OCI-LY7 (cell line): Measurements from ENCODE around the gene ULK3. TPM values are rescaled to one million over a fixed set of nuclear protein-coding genes. Genes with fewer than 3 reads are reported as not detected.
A peak's percentile ranks its signal among the peaks of the same experiment; 100 is the strongest.

Experiments
- BruUV-seq: library from RNA; stranded (reverse); fragments of 400-500 nt; replicated peaks from 2 replicates; lab custom pipeline; 2021; lab: Mats Ljungman, UMichigan
- CTCF ChIA-PET: fragments of 300-600 bp; sonication (Branson Sonifier 250); formaldehyde crosslinking; loops from one replicate; lab custom pipeline; 2022; ENCODE audit warnings: antibody characterized with exemption; ENCODE audit not compliant: unreplicated experiment; lab: Charles Lee
- POLR2A ChIA-PET: fragments of 300-600 bp; sonication (Branson Sonifier 250); formaldehyde crosslinking; loops from one replicate; lab custom pipeline; 2022; ENCODE audit warnings: antibody characterized with exemption; lab: Charles Lee
- DNase-seq: peaks from one replicate; pipeline ENCODE4 v3.0.0-alpha.2; 2015; ENCODE audit warnings: low spot score
- H2AFZ ChIP-seq: fragments of 200-600 bp; sonication (generic), shearing (Covaris generic); 2 replicates; pipeline ENCODE4 v1.6.1; 2014; ENCODE audit warnings: mild to moderate bottlenecking, antibody characterized with exemption, low read length, moderate library complexity
- H3K27ac ChIP-seq: fragments of 200-600 bp; sonication (generic); 2 replicates; pipeline ENCODE4 v1.5.1; 2014; ENCODE audit warnings: mixed run types, low read depth, mild to moderate bottlenecking, moderate library complexity, low read length, inconsistent platforms; ENCODE audit not compliant: poor library complexity, severe bottlenecking
- H3K36me3 ChIP-seq: fragments of 200-600 bp; sonication (generic); 2 replicates; pipeline ENCODE4 v1.6.1; 2014; ENCODE audit warnings: mild to moderate bottlenecking, antibody characterized with exemption, low read length, moderate library complexity, mixed read lengths; ENCODE audit not compliant: insufficient read depth
- H3K4me1 ChIP-seq: fragments of 200-600 bp; sonication (generic); 2 replicates; pipeline ENCODE4 v1.5.1; 2014; ENCODE audit warnings: mild to moderate bottlenecking, low read length; ENCODE audit not compliant: insufficient read depth, poor library complexity, severe bottlenecking
- H3K4me2 ChIP-seq: fragments of 200-600 bp; sonication (generic); 2 replicates; pipeline ENCODE4 v1.6.1; 2014; ENCODE audit warnings: mild to moderate bottlenecking, low read length
- H3K4me3 ChIP-seq: fragments of 200-600 bp; sonication (generic); 2 replicates; pipeline ENCODE4 v1.5.1; 2014; ENCODE audit warnings: mild to moderate bottlenecking, low read depth, low read length; ENCODE audit not compliant: poor library complexity, severe bottlenecking
- H3K79me2 ChIP-seq: fragments of 200-600 bp; sonication (generic); 2 replicates; pipeline ENCODE4 v1.6.1; 2016; ENCODE audit warnings: low read depth, mild to moderate bottlenecking, low read length, moderate library complexity, mixed read lengths; ENCODE audit not compliant: insufficient read depth
- H3K9me2 ChIP-seq: fragments of 200-600 bp; sonication (generic); 2 replicates; pipeline ENCODE4 v1.6.1; 2016; ENCODE audit warnings: mild to moderate bottlenecking, low read length, mixed read lengths; ENCODE audit not compliant: insufficient read depth
- H3K9me3 ChIP-seq: fragments of 200-600 bp; sonication (generic); 2 replicates; pipeline ENCODE4 v1.6.1; 2014; ENCODE audit warnings: mild to moderate bottlenecking, mixed run types, low read length, mixed read lengths
- H4K20me1 ChIP-seq: fragments of 200-600 bp; sonication (generic); 2 replicates; pipeline ENCODE4 v1.6.1; 2014; ENCODE audit warnings: mild to moderate bottlenecking, antibody characterized with exemption, low read length, moderate library complexity, mixed read lengths; ENCODE audit not compliant: insufficient read depth
- EZH2phosphoT487 ChIP-seq: fragments of 200-600 bp; sonication (generic); IDR thresholded peaks from 2 replicates; pipeline ENCODE4 v1.6.1; 2018; ENCODE audit warnings: low read depth, borderline replicate concordance, mild to moderate bottlenecking, mixed run types, antibody characterized with exemption, low read length, moderate library complexity, mixed read lengths
- intact Hi-C: fragments of 100-400 bp; cut with micrococcal nuclease; formaldehyde crosslinking; loops from one replicate; pipeline ENCODE4 v1.10.0; 2022; ENCODE audit not compliant: unreplicated experiment
- total RNA-seq, 2 experiments: library from RNA; depleted of rRNA in 1 of 2; stranded (reverse); fragments of >200 nt in 1 of 2; shearing (Covaris generic) in 1 of 2; gene quantifications; 2 replicates each; pipeline ENCODE4 v1.2.3, GENCODE V29; 2014 to 2022
- TF ChIP-seq, protein P1 (sequence below): fragments of 200-600 bp; sonication (generic); conservative IDR thresholded peaks from 2 replicates; pipeline ENCODE4 v1.5.1; 2014; ENCODE audit warnings: mild to moderate bottlenecking, antibody characterized with exemption, low read length, moderate library complexity, mixed read lengths

Gene ULK3
- total RNA-seq, 2 experiments from 2014 or later = 31.7 to 46.4 TPM

DNA sequence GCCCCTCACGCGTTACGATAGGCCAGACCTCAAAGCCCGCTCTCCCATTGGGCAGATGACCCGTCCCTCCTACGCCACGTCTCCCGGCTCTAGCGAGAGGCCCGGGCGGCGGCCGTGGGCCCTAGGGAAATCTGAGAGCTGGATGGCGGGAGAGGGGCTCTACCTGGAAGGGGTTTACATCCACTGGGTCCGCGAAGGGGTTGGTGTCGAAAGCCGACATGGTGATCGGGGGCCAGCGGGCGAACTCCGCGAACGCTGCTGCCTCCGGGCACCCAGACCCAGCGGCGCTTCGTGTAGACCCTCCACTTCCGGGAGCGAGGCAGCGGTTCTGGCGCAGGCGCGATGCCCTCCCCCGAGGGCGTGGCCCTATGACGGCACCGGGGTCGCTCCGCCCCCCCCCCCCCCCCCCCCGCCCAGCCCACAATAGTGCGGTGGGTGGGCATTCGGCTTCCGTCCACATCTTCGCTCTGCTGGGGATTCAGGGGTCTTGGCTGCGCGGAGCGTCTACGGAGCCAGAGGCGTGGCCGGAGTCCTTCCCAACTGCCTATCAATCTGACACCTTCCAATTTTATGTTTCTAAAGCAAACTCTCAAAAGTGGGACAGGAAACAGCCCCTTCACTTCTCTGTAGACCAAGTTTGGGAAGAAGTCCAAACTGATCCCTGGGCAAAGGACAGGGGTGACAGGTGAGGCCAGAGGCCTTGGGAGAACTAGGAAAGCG, 30.2 kb upstream of the ULK3 start, which contains the start of gene SCAMP2:
SCAMP2 (minus strand) TSS at position 330 of the 720 bp plus-strand sequence; CDS start at position 220, 110 bp downstream.
- Histone ChIP-seq H3K36me3 (peaks cover 17% of the 10 kb centered on the region), H3K4me2 (peak within 1 kb of the TSS; percentile 82), H3K27ac (peak within 1 kb of the TSS; percentile 49), H3K79me2 (peaks cover 43% of the 10 kb centered on the region), H3K4me1 (peaks cover 38% of the 10 kb centered on the region), H2AFZ (peak within 1 kb of the TSS; percentile 70), H4K20me1 (peaks cover 5% of the 10 kb centered on the region), H3K4me3 (peak within 1 kb of the TSS; percentile 74), H3K9me2 (no peaks in the 10 kb centered on the region), H3K9me3 (peaks cover 8% of the 10 kb centered on the region)
- TF ChIP-seq, protein P1, sequence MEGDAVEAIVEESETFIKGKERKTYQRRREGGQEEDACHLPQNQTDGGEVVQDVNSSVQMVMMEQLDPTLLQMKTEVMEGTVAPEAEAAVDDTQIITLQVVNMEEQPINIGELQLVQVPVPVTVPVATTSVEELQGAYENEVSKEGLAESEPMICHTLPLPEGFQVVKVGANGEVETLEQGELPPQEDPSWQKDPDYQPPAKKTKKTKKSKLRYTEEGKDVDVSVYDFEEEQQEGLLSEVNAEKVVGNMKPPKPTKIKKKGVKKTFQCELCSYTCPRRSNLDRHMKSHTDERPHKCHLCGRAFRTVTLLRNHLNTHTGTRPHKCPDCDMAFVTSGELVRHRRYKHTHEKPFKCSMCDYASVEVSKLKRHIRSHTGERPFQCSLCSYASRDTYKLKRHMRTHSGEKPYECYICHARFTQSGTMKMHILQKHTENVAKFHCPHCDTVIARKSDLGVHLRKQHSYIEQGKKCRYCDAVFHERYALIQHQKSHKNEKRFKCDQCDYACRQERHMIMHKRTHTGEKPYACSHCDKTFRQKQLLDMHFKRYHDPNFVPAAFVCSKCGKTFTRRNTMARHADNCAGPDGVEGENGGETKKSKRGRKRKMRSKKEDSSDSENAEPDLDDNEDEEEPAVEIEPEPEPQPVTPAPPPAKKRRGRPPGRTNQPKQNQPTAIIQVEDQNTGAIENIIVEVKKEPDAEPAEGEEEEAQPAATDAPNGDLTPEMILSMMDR = no peak
- TF ChIP-seq EZH2phosphoT487 = no peak
- POLR2A ChIA-PET = interaction anchor here (1.1 to 2.5 kb wide), 2 partner anchors 10 to 17 kb away, joined by 3 to 8 read pairs; partner anchors contain the start of gene MPI
- DNase-seq = peak; percentile 96
- CTCF ChIA-PET = no interaction called here
- BruUV-seq = no TSS peak
- intact Hi-C loops = loop anchor here (2.0 kb wide), 1 partner anchor 16 kb away; no protein-coding TSS in a partner anchor

DNA sequence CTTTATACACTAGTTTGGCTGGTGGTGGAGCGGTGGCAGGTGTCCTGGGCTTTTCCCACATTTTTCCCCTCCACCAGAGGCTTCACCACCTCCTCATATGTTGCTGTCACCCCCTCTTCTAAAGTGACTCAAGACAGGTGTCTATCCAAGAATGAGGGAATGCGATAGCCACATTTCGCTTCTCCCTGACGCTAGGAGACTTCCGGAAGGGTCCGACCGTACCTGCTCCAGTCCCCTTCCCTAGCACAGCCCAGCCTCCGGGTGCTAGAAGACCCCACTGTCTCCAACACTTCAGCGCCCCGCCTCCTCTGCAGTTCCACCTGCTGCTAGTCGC, 29.7 kb upstream of the ULK3 start:
- H3K9me2 ChIP-seq = no peaks in the 10 kb centered on the region
- peaks cover 14% of the 10 kb centered on the region for H3K9me3 ChIP-seq
- H3K79me2 ChIP-seq = peaks cover 48% of the 10 kb centered on the region
- DNase-seq = no peak
- BruUV-seq = TSS peak; percentile 43
- H3K4me2 ChIP-seq = peak overlapping the region; percentile 82
- CTCF ChIA-PET = no interaction called here
- POLR2A ChIA-PET = interaction anchor here (2.5 kb wide), 1 partner anchor 11 kb away, joined by 8 read pairs; no protein-coding TSS in a partner anchor
- H3K27ac ChIP-seq = peak overlapping the region; percentile 49
- peak overlapping the region; percentile 74 for H3K4me3 ChIP-seq
- peaks cover 5% of the 10 kb centered on the region for H4K20me1 ChIP-seq
- intact Hi-C loops = loop anchor here (2.0 kb wide), 1 partner anchor 16 kb away; no protein-coding TSS in a partner anchor
- peaks cover 38% of the 10 kb centered on the region for H3K4me1 ChIP-seq
- H2AFZ ChIP-seq = no peak overlapping the region
- TF ChIP-seq, protein P1 = no peak
- no peak for TF ChIP-seq EZH2phosphoT487
- peaks cover 22% of the 10 kb centered on the region for H3K36me3 ChIP-seq
